Neural cell (in vitro differentiated cells): ENCODE measurements around the gene SPTBN1.

Source experiments
- CTCF ChIP-seq: fragments of 450-650 bp; IDR thresholded peaks from 2 replicates; pipeline ENCODE4 v1.5.1; 2014; ENCODE audit warnings: antibody characterized with exemption, mild to moderate bottlenecking, moderate library complexity; ENCODE audit not compliant: poor library complexity, severe bottlenecking
- EP300 ChIP-seq: fragments of 450-650 bp; conservative IDR thresholded peaks from 2 replicates; pipeline ENCODE4 v1.6.1; 2014; ENCODE audit warnings: antibody characterized with exemption, mild to moderate bottlenecking, moderate library complexity; ENCODE audit not compliant: poor library complexity, severe bottlenecking
- EZH2 ChIP-seq: fragments of 200-600, 300-800 bp; shearing (Covaris generic), sonication (generic); IDR thresholded peaks from 2 replicates; pipeline ENCODE4 v1.6.1; 2014; ENCODE audit warnings: antibody characterized with exemption, low read length, borderline replicate concordance, mild to moderate bottlenecking; ENCODE audit not compliant: insufficient read depth, poor library complexity, severe bottlenecking
- MXI1 ChIP-seq: fragments of 450-650 bp; conservative IDR thresholded peaks from 2 replicates; pipeline ENCODE4 v1.6.1; 2014; ENCODE audit warnings: antibody characterized with exemption, mild to moderate bottlenecking; ENCODE audit not compliant: poor library complexity, severe bottlenecking
- POLR2AphosphoS5 ChIP-seq: IDR thresholded peaks from 2 replicates; pipeline ENCODE4 v1.6.1; 2012
- RAD21 ChIP-seq: fragments of 450-650 bp; conservative IDR thresholded peaks from 2 replicates; pipeline ENCODE4 v1.6.1; 2014; ENCODE audit warnings: antibody characterized with exemption, mild to moderate bottlenecking, moderate library complexity
- SMC3 ChIP-seq: fragments of 450-650 bp; conservative IDR thresholded peaks from 2 replicates; pipeline ENCODE4 v1.6.1; 2014; ENCODE audit warnings: antibody characterized with exemption, mild to moderate bottlenecking, moderate library complexity; ENCODE audit not compliant: poor library complexity
- TAF1 ChIP-seq: IDR thresholded peaks from 2 replicates; pipeline ENCODE4 v1.6.1; 2012; ENCODE audit warnings: low read depth
- TF ChIP-seq, protein P1 (sequence below): IDR thresholded peaks from 2 replicates; pipeline ENCODE4 v1.6.1; 2012; ENCODE audit warnings: borderline replicate concordance

DNA sequence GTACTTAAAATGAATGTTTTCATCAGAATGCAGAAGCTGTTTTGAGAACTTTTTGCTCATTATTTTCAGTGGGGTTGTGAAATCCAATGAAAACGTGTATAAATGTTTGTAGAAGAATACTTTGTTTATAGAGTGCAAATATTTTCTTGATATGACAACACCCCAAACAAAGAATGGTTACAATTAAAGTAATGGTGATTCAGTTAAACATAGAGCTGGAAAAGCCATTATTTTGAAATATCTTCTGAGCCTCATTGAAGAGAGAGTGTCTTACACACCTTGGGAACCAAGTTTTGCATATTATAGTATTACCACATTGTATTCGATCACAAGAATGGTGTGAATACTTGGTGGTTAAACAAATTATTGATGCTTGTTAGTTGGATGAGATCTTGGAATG lies 48.7 kb downstream of the SPTBN1 start:
- TF ChIP-seq MXI1 (no peak), CTCF (no peak), SMC3 (no peak), EP300 (no peak), TAF1 (no peak), POLR2AphosphoS5 (no peak), RAD21 (no peak), EZH2 (no peak)
- TF ChIP-seq, protein P1, sequence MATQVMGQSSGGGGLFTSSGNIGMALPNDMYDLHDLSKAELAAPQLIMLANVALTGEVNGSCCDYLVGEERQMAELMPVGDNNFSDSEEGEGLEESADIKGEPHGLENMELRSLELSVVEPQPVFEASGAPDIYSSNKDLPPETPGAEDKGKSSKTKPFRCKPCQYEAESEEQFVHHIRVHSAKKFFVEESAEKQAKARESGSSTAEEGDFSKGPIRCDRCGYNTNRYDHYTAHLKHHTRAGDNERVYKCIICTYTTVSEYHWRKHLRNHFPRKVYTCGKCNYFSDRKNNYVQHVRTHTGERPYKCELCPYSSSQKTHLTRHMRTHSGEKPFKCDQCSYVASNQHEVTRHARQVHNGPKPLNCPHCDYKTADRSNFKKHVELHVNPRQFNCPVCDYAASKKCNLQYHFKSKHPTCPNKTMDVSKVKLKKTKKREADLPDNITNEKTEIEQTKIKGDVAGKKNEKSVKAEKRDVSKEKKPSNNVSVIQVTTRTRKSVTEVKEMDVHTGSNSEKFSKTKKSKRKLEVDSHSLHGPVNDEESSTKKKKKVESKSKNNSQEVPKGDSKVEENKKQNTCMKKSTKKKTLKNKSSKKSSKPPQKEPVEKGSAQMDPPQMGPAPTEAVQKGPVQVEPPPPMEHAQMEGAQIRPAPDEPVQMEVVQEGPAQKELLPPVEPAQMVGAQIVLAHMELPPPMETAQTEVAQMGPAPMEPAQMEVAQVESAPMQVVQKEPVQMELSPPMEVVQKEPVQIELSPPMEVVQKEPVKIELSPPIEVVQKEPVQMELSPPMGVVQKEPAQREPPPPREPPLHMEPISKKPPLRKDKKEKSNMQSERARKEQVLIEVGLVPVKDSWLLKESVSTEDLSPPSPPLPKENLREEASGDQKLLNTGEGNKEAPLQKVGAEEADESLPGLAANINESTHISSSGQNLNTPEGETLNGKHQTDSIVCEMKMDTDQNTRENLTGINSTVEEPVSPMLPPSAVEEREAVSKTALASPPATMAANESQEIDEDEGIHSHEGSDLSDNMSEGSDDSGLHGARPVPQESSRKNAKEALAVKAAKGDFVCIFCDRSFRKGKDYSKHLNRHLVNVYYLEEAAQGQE = no peak
